Measurements from ENCODE around the gene CDRT15.
"Not testable (repeated sequence)": the region's sequence is repeated elsewhere in the genome, so short reads cannot be mapped to it uniquely, and the experiment has no call there.

The CDRT15 gene

GRCh38 chr17:14209215-14209614 lies 27.4 kb downstream of the CDRT15 start:
- DNase-seq (ENCODE audit: extremely low read depth in 1 of 2, low read depth in 1 of 2) = no peak

GRCh38 chr17:14207791-14208190 lies 28.9 kb downstream of the CDRT15 start:
- DNase-seq (ENCODE audit: extremely low read depth in 1 of 2, low read depth in 1 of 2) = no peak

GRCh38 chr17:14206891-14207290 lies 29.8 kb downstream of the CDRT15 start:
- DNase-seq (ENCODE audit: extremely low read depth in 1 of 2, low read depth in 1 of 2) = no peak

GRCh38 chr17:14205992-14206461 lies 30.6 kb downstream of the CDRT15 start:
- peak in 1 of 2 donors; percentile 58 for DNase-seq (ENCODE audit: extremely low read depth in 1 of 2, low read depth in 1 of 2)

GRCh38 chr17:14205380-14205779 lies 31.3 kb downstream of the CDRT15 start:
- no peak for DNase-seq (ENCODE audit: extremely low read depth in 1 of 2, low read depth in 1 of 2)

- DNase-seq (ENCODE audit: extremely low read depth in 1 of 2, low read depth in 1 of 2) = no peak
These were observed 32.1 kb downstream of the CDRT15 start for GRCh38 chr17:14204546-14204945.

GRCh38 chr17:14204084-14204483 lies 32.6 kb downstream of the CDRT15 start:
- DNase-seq (ENCODE audit: extremely low read depth in 1 of 2, low read depth in 1 of 2) = no peak

- DNase-seq (ENCODE audit: extremely low read depth in 1 of 2, low read depth in 1 of 2) = no peak
These were observed 33.3 kb downstream of the CDRT15 start for GRCh38 chr17:14203388-14203787.

- no peak for DNase-seq (ENCODE audit: extremely low read depth in 1 of 2, low read depth in 1 of 2)
These were observed 34.1 kb downstream of the CDRT15 start for GRCh38 chr17:14202388-14203166.

GRCh38 chr17:14201988-14202380 lies 34.7 kb downstream of the CDRT15 start:
- DNase-seq (ENCODE audit: extremely low read depth in 1 of 2, low read depth in 1 of 2) = no peak

GRCh38 chr17:14201021-14201987 lies 35.4 kb downstream of the CDRT15 start:
- DNase-seq (ENCODE audit: extremely low read depth in 1 of 2, low read depth in 1 of 2) = peak in 1 of 2 donors; percentile 63

GRCh38 chr17:14200354-14200753 lies 36.3 kb downstream of the CDRT15 start:
- no peak for DNase-seq (ENCODE audit: extremely low read depth in 1 of 2, low read depth in 1 of 2)

GRCh38 chr17:14199601-14200000 lies 37.1 kb downstream of the CDRT15 start:
- DNase-seq (ENCODE audit: extremely low read depth in 1 of 2, low read depth in 1 of 2) = no peak

GRCh38 chr17:14198575-14198974 lies 38.1 kb downstream of the CDRT15 start:
- DNase-seq (ENCODE audit: extremely low read depth in 1 of 2, low read depth in 1 of 2) = no peak

GRCh38 chr17:14198013-14198412 lies 38.6 kb downstream of the CDRT15 start:
- DNase-seq (ENCODE audit: extremely low read depth in 1 of 2, low read depth in 1 of 2) = no peak

GRCh38 chr17:14197586-14197985 lies 39.1 kb downstream of the CDRT15 start:
- peak in 1 of 2 donors; percentile 73 for DNase-seq (ENCODE audit: extremely low read depth in 1 of 2, low read depth in 1 of 2)

GRCh38 chr17:14197057-14197456 lies 39.6 kb downstream of the CDRT15 start:
- no peak for DNase-seq (ENCODE audit: extremely low read depth in 1 of 2, low read depth in 1 of 2)

GRCh38 chr17:14196377-14196997 lies 40.2 kb downstream of the CDRT15 start:
- DNase-seq (ENCODE audit: extremely low read depth in 1 of 2, low read depth in 1 of 2) = no peak

- DNase-seq (ENCODE audit: extremely low read depth in 1 of 2, low read depth in 1 of 2) = not testable (repeated sequence)
These were observed 43.9 kb downstream of the CDRT15 start for GRCh38 chr17:14192636-14193344.

- not testable (repeated sequence) for DNase-seq (ENCODE audit: extremely low read depth in 1 of 2, low read depth in 1 of 2)
These were observed 44.6 kb downstream of the CDRT15 start for GRCh38 chr17:14192039-14192438.

All from stimulated activated CD8-positive, alpha-beta memory T cell treated with anti-CD3 and anti-CD28 coated beads, Interleukin-7, amount 100 ng/mL, for 48 hours (primary cell).